NCI-H2227 (cell line): Measurements from ENCODE around the gene WNT7B.

Source experiments
- DNase-seq: peaks from one replicate; lab custom pipeline; 2025; ENCODE audit not compliant: unreplicated experiment; lab: John Stamatoyannopoulos, UW

Gene WNT7B

GRCh38 chr22:45933506-45934167 is 43.3 kb downstream of the WNT7B start:
- no peak for DNase-seq

- no peak for DNase-seq
Observed at GRCh38 chr22:45932071-45932470, 44.9 kb downstream of the WNT7B start.

GRCh38 chr22:45931042-45931441 is 45.9 kb downstream of the WNT7B start:
- no peak for DNase-seq

GRCh38 chr22:45930324-45930723 is 46.6 kb downstream of the WNT7B start:
- no peak for DNase-seq

GRCh38 chr22:45929649-45930048 is 47.3 kb downstream of the WNT7B start:
- no peak for DNase-seq

GRCh38 chr22:45928726-45929368 is 48.1 kb downstream of the WNT7B start:
- DNase-seq, result no peak

- no peak for DNase-seq
Observed at GRCh38 chr22:45927059-45927458, 49.9 kb downstream of the WNT7B start.

- DNase-seq, result no peak
Observed at GRCh38 chr22:45926433-45926832, 50.5 kb downstream of the WNT7B start.

- no peak for DNase-seq
Observed at GRCh38 chr22:45925811-45926351, 51.1 kb downstream of the WNT7B start.

- no peak for DNase-seq
Observed at GRCh38 chr22:45923835-45924234, 53.1 kb downstream of the WNT7B start.

GRCh38 chr22:45923212-45923611 is 53.8 kb downstream of the WNT7B start:
- no peak for DNase-seq

GRCh38 chr22:45922661-45923060 is 54.3 kb downstream of the WNT7B start:
- no peak for DNase-seq

GRCh38 chr22:45922256-45922655 is 54.7 kb downstream of the WNT7B start:
- DNase-seq, result no peak

- no peak for DNase-seq
Observed at GRCh38 chr22:45919504-45920286, 57.3 kb downstream of the WNT7B start.

GRCh38 chr22:45918459-45919370 is 58.2 kb downstream of the WNT7B start:
- no peak for DNase-seq

GRCh38 chr22:45917700-45918458 is 59.1 kb downstream of the WNT7B start:
- no peak for DNase-seq

- DNase-seq, result no peak
Observed at GRCh38 chr22:45917146-45917545, 59.8 kb downstream of the WNT7B start.

GRCh38 chr22:45916515-45916914 is 60.4 kb downstream of the WNT7B start:
- DNase-seq, result no peak

- DNase-seq, result no peak
Observed at GRCh38 chr22:45915841-45916240, 61.1 kb downstream of the WNT7B start.

- DNase-seq, result no peak
Observed at GRCh38 chr22:45915151-45915550, 61.8 kb downstream of the WNT7B start.
